IMR-90 (cell line): ENCODE results near the gene CUX1. TPM values are rescaled to one million over a fixed set of nuclear protein-coding genes. Genes with fewer than 3 reads are reported as not detected.

Experiments
- ATAC-seq: fragments of 200-7000 bp; cut with Tn5 transposase; 2 replicates; pipeline ENCODE4 v1.9.1; 2020; ENCODE audit warnings: low read depth, mild to moderate bottlenecking, moderate library complexity
- BruUV-seq: library from RNA; stranded (reverse); fragments of 400-500 nt; replicated peaks from 2 replicates; lab custom pipeline; 2021; lab: Mats Ljungman, UMichigan
- CTCF ChIA-PET: fragments of 300-600 bp; formaldehyde crosslinking; extraction: SDS; loops from one replicate; lab custom pipeline; 2021; ENCODE audit warnings: antibody characterized with exemption; lab: Yijun Ruan, JAX
- POLR2A ChIA-PET: fragments of 300-600 bp; sonication (Branson Sonifier 250); formaldehyde crosslinking; loops from one replicate; lab custom pipeline; 2022; ENCODE audit warnings: antibody characterized with exemption; ENCODE audit not compliant: unreplicated experiment; lab: Charles Lee
- DNase-seq: peaks from one replicate; pipeline ENCODE4 v3.0.0; 2013
- H2AFZ ChIP-seq: replicated peaks from 2 replicates; pipeline ENCODE3; 2013; ENCODE audit warnings: low read length, mild to moderate bottlenecking; ENCODE audit not compliant: poor library complexity
- H2AK5ac ChIP-seq: 2 replicates; pipeline ENCODE4 v1.6.1; 2013; ENCODE audit warnings: low read depth, low read length, inconsistent platforms
- H2AK9ac ChIP-seq: replicated peaks from 2 replicates; pipeline ENCODE3; 2013; ENCODE audit warnings: mild to moderate bottlenecking, low read depth, low read length, moderate library complexity; ENCODE audit not compliant: poor library complexity
- H2BK120ac ChIP-seq: 2 replicates; pipeline ENCODE4 v1.6.1; 2013; ENCODE audit warnings: low read depth, low read length, inconsistent platforms
- H2BK15ac ChIP-seq: 3 replicates; pipeline ENCODE4 v1.6.1; 2013; ENCODE audit warnings: low read depth, low read length, inconsistent platforms
- H2BK20ac ChIP-seq: 2 replicates; pipeline ENCODE4 v1.6.1; 2013; ENCODE audit warnings: low read depth, mild to moderate bottlenecking, inconsistent platforms, low read length, moderate library complexity
- H2BK5ac ChIP-seq: 2 replicates; pipeline ENCODE4 v1.6.1; 2013; ENCODE audit warnings: mild to moderate bottlenecking, low read depth, low read length, inconsistent platforms; ENCODE audit not compliant: poor library complexity, severe bottlenecking
- H3K14ac ChIP-seq: replicated peaks from 2 replicates; pipeline ENCODE4 v1.6.1; 2013; ENCODE audit warnings: low read depth, low read length, inconsistent platforms
- H3K18ac ChIP-seq: 2 replicates; pipeline ENCODE4 v1.6.1; 2013; ENCODE audit warnings: low read depth, low read length, control low read depth
- H3K23ac ChIP-seq: 2 replicates; pipeline ENCODE4 v1.6.1; 2013; ENCODE audit warnings: low read depth, low read length, inconsistent platforms
- H3K27ac ChIP-seq: 2 replicates; pipeline ENCODE4 v1.5.1; 2013; ENCODE audit warnings: mild to moderate bottlenecking, control low read depth, low read length; ENCODE audit not compliant: insufficient read depth
- H3K27me3 ChIP-seq: 2 replicates; pipeline ENCODE4 v1.6.1; 2013; ENCODE audit warnings: low read length; ENCODE audit not compliant: control insufficient read depth, insufficient read depth
- H3K36me3 ChIP-seq: 2 replicates; pipeline ENCODE4 v1.6.1; 2013; ENCODE audit warnings: low read length, mixed read lengths; ENCODE audit not compliant: control insufficient read depth, insufficient read depth
- H3K4ac ChIP-seq: 2 replicates; pipeline ENCODE4 v1.6.1; 2013; ENCODE audit warnings: low read depth, low read length, inconsistent platforms
- H3K4me1 ChIP-seq: 2 replicates; pipeline ENCODE4 v1.6.1; 2013; ENCODE audit warnings: low read length, mixed read lengths; ENCODE audit not compliant: control insufficient read depth, insufficient read depth
- H3K4me2 ChIP-seq: 2 replicates; pipeline ENCODE4 v1.6.1; 2013; ENCODE audit warnings: low read depth, mild to moderate bottlenecking, control low read depth, low read length, moderate library complexity
- H3K4me3 ChIP-seq: 2 replicates; pipeline ENCODE4 v1.5.1; 2013; ENCODE audit warnings: low read depth, mild to moderate bottlenecking, control low read depth, low read length, moderate library complexity; ENCODE audit not compliant: insufficient read depth
- H3K56ac ChIP-seq: 2 replicates; pipeline ENCODE4 v1.6.1; 2013; ENCODE audit warnings: low read length, inconsistent platforms; ENCODE audit not compliant: insufficient read depth; ENCODE audit errors: extremely low read depth
- H3K79me1 ChIP-seq, 2 experiments: 2 replicates each; pipeline ENCODE4 v1.6.1; 2013; ENCODE audit warnings: low read length in 2 of 2, inconsistent platforms in 1 of 2, low read depth in 1 of 2
- H3K9ac ChIP-seq: 2 replicates; pipeline ENCODE4 v1.6.1; 2013; ENCODE audit warnings: low read depth, low read length, control low read depth
- H3K9me1 ChIP-seq: 2 replicates; pipeline ENCODE4 v1.6.1; 2013; ENCODE audit warnings: low read length, inconsistent platforms; ENCODE audit not compliant: insufficient read depth
- H3K9me3 ChIP-seq: 2 replicates; pipeline ENCODE4 v1.6.1; 2013; ENCODE audit warnings: low read length; ENCODE audit not compliant: control insufficient read depth, insufficient read depth
- H4K20me1 ChIP-seq: 2 replicates; pipeline ENCODE4 v1.6.1; 2013; ENCODE audit warnings: low read length, inconsistent platforms; ENCODE audit not compliant: insufficient read depth
- H4K5ac ChIP-seq: 2 replicates; pipeline ENCODE4 v1.6.1; 2013; ENCODE audit warnings: mild to moderate bottlenecking, low read depth, low read length, control low read depth
- H4K8ac ChIP-seq, 2 experiments: 2 replicates each; pipeline ENCODE4 v1.6.1; 2013; ENCODE audit warnings: low read depth in 2 of 2, low read length in 2 of 2, control low read depth in 1 of 2, inconsistent platforms in 1 of 2
- H4K91ac ChIP-seq: 2 replicates; pipeline ENCODE4 v1.6.1; 2013; ENCODE audit warnings: low read depth, low read length, inconsistent platforms; ENCODE audit not compliant: insufficient read depth
- BHLHE40 ChIP-seq: fragments of 150-350 bp; IDR thresholded peaks from 2 replicates; pipeline ENCODE4 v1.6.1; 2016; ENCODE audit warnings: mild to moderate bottlenecking, low read depth, low read length
- CEBPB ChIP-seq: IDR thresholded peaks from 2 replicates; pipeline ENCODE4 v1.6.1; 2012; ENCODE audit warnings: low read depth, low read length, improper control_type of control experiment
- CHD1 ChIP-seq: IDR thresholded peaks from 2 replicates; pipeline ENCODE4 v1.6.1; 2012; ENCODE audit warnings: low read depth, low read length, improper control_type of control experiment
- FOS ChIP-seq: fragments of 150-350 bp; IDR thresholded peaks from 2 replicates; pipeline ENCODE4 v1.6.1; 2016; ENCODE audit warnings: low read depth, low read length
- MAFK ChIP-seq: IDR thresholded peaks from 2 replicates; pipeline ENCODE4 v1.6.1; 2012; ENCODE audit warnings: low read depth, low read length, improper control_type of control experiment
- MAZ ChIP-seq: IDR thresholded peaks from 2 replicates; pipeline ENCODE4 v1.6.1; 2012; ENCODE audit warnings: low read depth, mild to moderate bottlenecking, low read length, improper control_type of control experiment, moderate library complexity, borderline replicate concordance
- MXI1 ChIP-seq: IDR thresholded peaks from 2 replicates; pipeline ENCODE4 v1.6.1; 2012; ENCODE audit warnings: low read depth, mild to moderate bottlenecking, low read length, moderate library complexity, borderline replicate concordance
- NFE2L2 ChIP-seq: fragments of 150-350 bp; IDR thresholded peaks from 2 replicates; pipeline ENCODE4 v1.6.1; 2016; ENCODE audit warnings: low read depth, mild to moderate bottlenecking, low read length
- POLR2A ChIP-seq: IDR thresholded peaks from 2 replicates; pipeline ENCODE4 v1.6.1; 2012; ENCODE audit warnings: mild to moderate bottlenecking, low read depth, low read length
- RAD21 ChIP-seq: IDR thresholded peaks from 2 replicates; pipeline ENCODE4 v1.6.1; 2012; ENCODE audit warnings: low read length, improper control_type of control experiment
- RCOR1 ChIP-seq: IDR thresholded peaks from 2 replicates; pipeline ENCODE4 v1.6.1; 2012; ENCODE audit warnings: mild to moderate bottlenecking, low read length, improper control_type of control experiment; ENCODE audit not compliant: insufficient replicate concordance
- RFX5 ChIP-seq: IDR thresholded peaks from 2 replicates; pipeline ENCODE4 v1.8.0; 2012; ENCODE audit warnings: low read depth, mild to moderate bottlenecking, low read length, moderate library complexity
- SMC3 ChIP-seq: fragments of 150-350 bp; IDR thresholded peaks from 2 replicates; pipeline ENCODE4 v1.6.1; 2016; ENCODE audit warnings: low read depth, mild to moderate bottlenecking, antibody characterized with exemption, low read length, moderate library complexity
- WGBS, 2 experiments: methylation state at CpG; one replicate each; pipeline versions ENCODE4 v1.1.5 to v1.1.7; 2013; ENCODE audit warnings: missing lambda C conversion rate in 2 of 2; ENCODE audit not compliant: insufficient read length in 1 of 2; ENCODE audit errors: extremely low coverage in 2 of 2; 5-methylcytosine and 5-hydroxymethylcytosine counted together
- dilution Hi-C: fragments of 300-500 bp; cut with HindIII; formaldehyde crosslinking; loops from one replicate; pipeline ENCODE4 v1.14.3; 2018; ENCODE audit warnings: low sequenced_read_pairs; ENCODE audit not compliant: unreplicated experiment
- in situ Hi-C: fragments of 300-500 bp; cut with MboI; formaldehyde crosslinking; loops from 3 replicates; pipeline ENCODE4 v1.14.3; 2019; ENCODE audit warnings: low sequenced_read_pairs, inconsistent platforms, mixed read lengths
- intact Hi-C: fragments of 100-400 bp; cut with micrococcal nuclease; formaldehyde crosslinking; loops from 2 replicates; pipeline ENCODE4 v1.10.0; 2022
- polyA plus RNA-seq, 3 experiments: library from polyadenylated mRNA; depleted of rRNA; stranded (reverse); fragments of >200 nt; gene quantifications; 2 replicates each; pipeline ENCODE4 v1.2.3, GENCODE V29; 2012; ENCODE audit warnings: low replicate concordance in 1 of 3
- total RNA-seq: library from RNA; depleted of rRNA; stranded (reverse); fragments of >200 nt; gene quantifications from 2 replicates; pipeline ENCODE4 v1.2.3, GENCODE V29; 2012
- TF ChIP-seq, protein P1 (sequence below): fragments of 150-350 bp; IDR thresholded peaks from 2 replicates; pipeline ENCODE4 v1.6.1; 2017; ENCODE audit warnings: mild to moderate bottlenecking, antibody characterized with exemption, low read length, low read depth
- TF ChIP-seq, protein P2 (sequence below): conservative IDR thresholded peaks from 2 replicates; pipeline ENCODE4 v1.5.1; 2012; ENCODE audit warnings: mild to moderate bottlenecking, low read depth, low read length, improper control_type of control experiment
- TF ChIP-seq, protein P3 (sequence below): fragments of 150-350 bp; IDR thresholded peaks from 2 replicates; pipeline ENCODE4 v1.6.1; 2016; ENCODE audit warnings: low read depth, mild to moderate bottlenecking, low read length, moderate library complexity, borderline replicate concordance

Gene CUX1
- total and polyA plus RNA-seq, 2 of the 4 experiments (the other 2 are of a cell fraction), result 19.7 to 46.4 TPM

DNA sequence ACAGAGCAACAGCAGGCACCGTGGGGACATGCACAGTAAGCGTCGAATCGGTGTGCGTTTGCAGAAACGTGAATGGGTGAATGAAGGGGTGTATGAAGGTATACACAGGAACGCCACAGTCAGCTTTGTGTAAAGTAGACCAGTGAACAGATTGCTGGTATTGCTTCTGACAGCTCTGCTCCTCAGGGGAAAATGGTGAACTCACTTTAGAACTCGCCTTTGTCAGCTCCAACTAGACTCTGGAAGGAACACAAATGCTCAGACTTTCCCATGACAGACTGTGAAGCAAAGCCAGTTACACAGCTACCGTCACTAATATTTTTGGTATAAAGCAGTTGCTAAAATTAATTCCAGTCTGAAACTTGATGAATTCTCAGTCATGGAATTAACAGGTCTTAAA, 78.9 kb downstream of the CUX1 start:
- DNase-seq, result no peak
- 92% methylated on average over 7 of the region's 9 CpGs; no CpG with 5 or more reads in 1 of the 2 experiments for WGBS, 2 experiments
- CTCF ChIA-PET, result interaction anchor here (1.1 to 1.3 kb wide), 3 partner anchors 11 to 229 kb away, joined by 3 to 6 read pairs (median 3); no protein-coding TSS in a partner anchor
- BruUV-seq, result no TSS peak
- no peak overlapping the region for H2BK5ac ChIP-seq
- H3K9ac ChIP-seq, result no peak overlapping the region
- no peak overlapping the region for H3K18ac ChIP-seq
- no peak overlapping the region for H3K14ac ChIP-seq
- H2AK5ac ChIP-seq, result peak overlapping the region; percentile 5; the same call in 1 of the 2 replicates
- no peak overlapping the region for H3K23ac ChIP-seq
- no peak overlapping the region for H2BK120ac ChIP-seq
- H3K36me3 ChIP-seq, result no peaks in the 10 kb centered on the region
- H3K9me3 ChIP-seq, result no peaks in the 10 kb centered on the region
- no peak overlapping the region for H3K27ac ChIP-seq
- no peaks in the 10 kb centered on the region for H3K27me3 ChIP-seq
- H3K4me2 ChIP-seq, result no peak overlapping the region
- H2AFZ ChIP-seq, result no peak overlapping the region
- peaks cover 17% of the 10 kb centered on the region for H3K9me1 ChIP-seq
- dilution Hi-C loops, result no loop called here
- no peak overlapping the region for H2BK20ac ChIP-seq
- H3K4me3 ChIP-seq, result no peak overlapping the region
- no peak overlapping the region for H4K5ac ChIP-seq
- no peak overlapping the region for H3K4ac ChIP-seq
- H3K4me1 ChIP-seq, result peaks cover 15% of the 10 kb centered on the region
- H3K79me1 ChIP-seq, result peaks cover 34 to 80% of the 10 kb centered on the region in 2 experiments
- intact Hi-C loops, result no loop called here
- H2BK15ac ChIP-seq, result no peak overlapping the region
- ATAC-seq, result no peak
- H2AK9ac ChIP-seq, result no peak overlapping the region
- TF ChIP-seq MXI1 (no peak), RCOR1 (no peak), RFX5 (no peak), BHLHE40 (no peak), CEBPB (no peak), FOS (no peak), RAD21 (no peak), SMC3 (no peak), MAFK (no peak), MAZ (no peak), CHD1 (no peak), POLR2A (no peak), NFE2L2 (no peak)
- TF ChIP-seq, protein P1, sequence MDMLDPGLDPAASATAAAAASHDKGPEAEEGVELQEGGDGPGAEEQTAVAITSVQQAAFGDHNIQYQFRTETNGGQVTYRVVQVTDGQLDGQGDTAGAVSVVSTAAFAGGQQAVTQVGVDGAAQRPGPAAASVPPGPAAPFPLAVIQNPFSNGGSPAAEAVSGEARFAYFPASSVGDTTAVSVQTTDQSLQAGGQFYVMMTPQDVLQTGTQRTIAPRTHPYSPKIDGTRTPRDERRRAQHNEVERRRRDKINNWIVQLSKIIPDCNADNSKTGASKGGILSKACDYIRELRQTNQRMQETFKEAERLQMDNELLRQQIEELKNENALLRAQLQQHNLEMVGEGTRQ, result no peak
- TF ChIP-seq, protein P2, sequence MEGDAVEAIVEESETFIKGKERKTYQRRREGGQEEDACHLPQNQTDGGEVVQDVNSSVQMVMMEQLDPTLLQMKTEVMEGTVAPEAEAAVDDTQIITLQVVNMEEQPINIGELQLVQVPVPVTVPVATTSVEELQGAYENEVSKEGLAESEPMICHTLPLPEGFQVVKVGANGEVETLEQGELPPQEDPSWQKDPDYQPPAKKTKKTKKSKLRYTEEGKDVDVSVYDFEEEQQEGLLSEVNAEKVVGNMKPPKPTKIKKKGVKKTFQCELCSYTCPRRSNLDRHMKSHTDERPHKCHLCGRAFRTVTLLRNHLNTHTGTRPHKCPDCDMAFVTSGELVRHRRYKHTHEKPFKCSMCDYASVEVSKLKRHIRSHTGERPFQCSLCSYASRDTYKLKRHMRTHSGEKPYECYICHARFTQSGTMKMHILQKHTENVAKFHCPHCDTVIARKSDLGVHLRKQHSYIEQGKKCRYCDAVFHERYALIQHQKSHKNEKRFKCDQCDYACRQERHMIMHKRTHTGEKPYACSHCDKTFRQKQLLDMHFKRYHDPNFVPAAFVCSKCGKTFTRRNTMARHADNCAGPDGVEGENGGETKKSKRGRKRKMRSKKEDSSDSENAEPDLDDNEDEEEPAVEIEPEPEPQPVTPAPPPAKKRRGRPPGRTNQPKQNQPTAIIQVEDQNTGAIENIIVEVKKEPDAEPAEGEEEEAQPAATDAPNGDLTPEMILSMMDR, result no peak
- TF ChIP-seq, protein P3, sequence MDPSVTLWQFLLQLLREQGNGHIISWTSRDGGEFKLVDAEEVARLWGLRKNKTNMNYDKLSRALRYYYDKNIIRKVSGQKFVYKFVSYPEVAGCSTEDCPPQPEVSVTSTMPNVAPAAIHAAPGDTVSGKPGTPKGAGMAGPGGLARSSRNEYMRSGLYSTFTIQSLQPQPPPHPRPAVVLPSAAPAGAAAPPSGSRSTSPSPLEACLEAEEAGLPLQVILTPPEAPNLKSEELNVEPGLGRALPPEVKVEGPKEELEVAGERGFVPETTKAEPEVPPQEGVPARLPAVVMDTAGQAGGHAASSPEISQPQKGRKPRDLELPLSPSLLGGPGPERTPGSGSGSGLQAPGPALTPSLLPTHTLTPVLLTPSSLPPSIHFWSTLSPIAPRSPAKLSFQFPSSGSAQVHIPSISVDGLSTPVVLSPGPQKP, result no peak
- in situ Hi-C loops, result no loop called here
- H4K91ac ChIP-seq, result no peak overlapping the region
- H3K56ac ChIP-seq, result no peak overlapping the region
- no peak overlapping the region for H4K8ac ChIP-seq
- peaks cover 33% of the 10 kb centered on the region for H4K20me1 ChIP-seq
- POLR2A ChIA-PET, result interaction anchor here (0.5 kb wide), 1 partner anchor 8 kb away, joined by 5 read pairs; no protein-coding TSS in a partner anchor
